ENCODE results near the gene NACC1.

Gene NACC1

DNA sequence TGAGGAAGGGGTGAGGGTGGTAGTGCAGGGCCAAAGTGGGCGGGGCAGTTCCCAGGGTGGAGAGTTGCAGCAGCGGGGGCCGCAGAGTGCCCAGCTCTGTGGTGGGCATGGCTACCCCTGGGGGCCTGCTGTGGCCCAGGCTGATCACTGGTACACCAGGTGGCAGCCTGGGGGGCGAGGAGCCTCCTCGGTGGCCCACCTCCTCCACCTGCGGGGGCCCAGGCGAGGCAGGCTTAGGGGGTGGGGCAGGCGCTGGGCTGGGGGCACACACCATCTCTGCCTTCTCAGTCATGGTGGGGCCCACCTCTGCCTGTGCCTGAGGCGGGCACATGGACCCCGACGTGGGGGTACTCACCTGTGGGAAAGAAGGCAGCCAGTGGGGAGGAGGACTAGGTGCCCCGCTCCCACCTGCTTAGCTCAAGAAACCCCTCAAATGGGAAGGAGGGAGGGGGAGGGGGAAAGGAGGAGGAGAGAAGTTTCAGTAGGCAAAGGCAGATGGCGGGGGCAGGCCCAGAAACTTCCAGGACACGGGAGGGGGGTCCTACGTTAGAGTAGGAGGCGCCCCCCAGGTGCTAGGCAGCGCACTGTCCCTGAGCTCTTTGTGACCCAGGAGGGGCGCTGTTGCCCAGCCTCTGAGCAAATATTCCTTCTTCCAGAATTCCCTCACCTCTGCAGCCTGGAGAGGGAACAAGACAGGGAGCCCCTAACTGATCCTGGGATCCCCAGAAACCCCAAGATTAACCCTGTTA lies 17.0 kb upstream of the NACC1 start:
- DNase-seq = no peak

DNA sequence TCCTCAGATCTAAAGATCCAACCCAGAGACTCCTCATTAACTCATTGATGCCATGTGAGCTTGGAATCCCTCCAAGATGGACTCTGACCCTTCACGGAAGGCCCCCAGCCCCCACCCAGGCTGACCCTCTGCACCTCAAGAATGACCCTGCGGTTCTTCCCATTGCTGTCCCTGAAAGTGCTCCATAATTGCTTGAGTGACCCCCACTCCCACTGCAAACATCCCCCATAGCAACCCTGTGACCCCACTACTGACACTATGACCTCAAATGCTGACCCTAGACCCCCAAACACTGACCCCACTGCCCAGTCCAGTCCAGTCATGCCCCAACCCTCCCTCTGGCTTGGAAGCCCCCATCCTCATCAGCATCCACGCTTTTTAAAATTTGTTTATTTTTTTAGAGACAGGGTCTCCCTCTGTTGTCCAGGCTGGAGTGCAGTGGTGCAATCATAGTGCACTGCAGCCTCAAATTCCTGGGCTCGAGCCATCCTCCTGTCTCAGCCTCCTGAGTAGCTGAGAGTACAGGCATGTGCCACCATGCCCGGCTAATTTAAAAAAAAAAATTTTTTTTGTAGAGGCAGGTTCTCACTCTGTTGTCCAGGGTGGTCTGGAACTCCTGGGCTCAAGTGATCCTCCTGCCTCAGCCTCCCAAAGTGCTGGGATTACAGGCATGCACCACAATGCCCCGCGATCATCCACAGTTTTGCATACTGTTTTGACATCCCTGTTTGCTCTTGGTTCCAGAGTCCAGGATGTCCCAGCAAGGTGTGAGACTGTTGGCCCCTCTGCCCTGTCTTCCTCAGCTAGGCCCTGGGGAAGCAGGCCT lies 16.3 kb upstream of the NACC1 start:
- no peak for DNase-seq

DNA sequence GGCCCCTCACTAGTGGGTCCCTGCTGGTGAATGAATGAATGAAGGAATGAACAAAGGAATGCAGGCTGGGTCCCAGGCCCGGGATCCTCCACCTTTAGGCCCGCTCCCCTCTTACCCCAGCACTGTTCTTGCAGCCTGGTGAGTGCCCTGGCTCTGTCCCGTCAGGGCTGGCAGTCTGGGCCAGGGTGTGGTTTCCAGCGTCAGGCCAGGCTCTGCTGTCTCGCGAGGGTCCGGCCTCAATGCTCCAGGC lies 15.7 kb upstream of the NACC1 start:
- DNase-seq = no peak

DNA sequence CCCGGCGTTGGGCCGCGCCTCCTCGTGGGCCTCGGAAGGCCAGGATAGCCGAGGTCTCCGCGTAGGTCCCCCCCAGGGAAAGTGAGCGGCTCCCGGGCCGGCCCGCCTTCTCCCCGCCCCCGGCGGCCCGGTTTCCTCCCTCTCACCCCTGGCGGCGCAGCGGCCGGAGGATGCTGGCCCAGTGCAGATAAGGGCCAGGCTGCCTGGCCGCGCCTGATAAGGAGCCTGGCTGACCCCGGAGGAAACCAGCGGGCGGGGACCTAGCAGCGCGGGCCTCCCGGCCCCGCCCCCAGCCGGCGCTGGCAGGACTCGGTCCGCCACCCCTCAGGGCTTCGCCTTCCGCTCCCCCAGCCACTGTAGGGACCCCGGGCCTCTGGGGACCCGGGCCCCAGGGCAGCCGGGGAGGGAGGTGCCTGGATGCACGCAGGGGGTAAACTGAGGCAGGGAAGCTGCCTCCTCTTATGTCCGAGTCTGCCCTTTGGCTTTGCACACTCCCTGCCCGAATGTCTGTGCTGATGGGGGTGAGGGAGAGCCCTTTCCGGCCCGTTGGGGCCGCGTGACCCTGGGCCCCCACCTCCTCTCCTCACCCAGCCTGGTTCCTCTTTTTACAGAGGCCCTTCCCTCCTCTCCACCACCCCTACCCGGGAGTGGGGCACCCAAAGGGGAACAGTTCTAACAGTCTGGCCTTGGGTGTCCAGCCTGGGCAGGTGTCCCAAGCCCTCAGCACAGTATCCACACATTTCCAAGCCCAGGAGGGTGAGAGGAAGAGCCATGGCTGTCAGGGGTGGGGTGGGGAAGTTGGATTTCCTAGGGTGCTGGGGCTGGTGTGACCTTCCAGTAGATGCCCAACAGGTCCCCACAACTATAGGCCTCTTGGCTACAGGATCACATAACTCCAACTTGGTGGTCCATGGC lies 15.1 kb upstream of the NACC1 start, which contains the start of gene LYL1:
LYL1 (minus strand) TSS at position 193 of the 915 bp plus-strand sequence. CDS start 1,687 bp downstream, outside the sequence.
- DNase-seq = no peak

DNA sequence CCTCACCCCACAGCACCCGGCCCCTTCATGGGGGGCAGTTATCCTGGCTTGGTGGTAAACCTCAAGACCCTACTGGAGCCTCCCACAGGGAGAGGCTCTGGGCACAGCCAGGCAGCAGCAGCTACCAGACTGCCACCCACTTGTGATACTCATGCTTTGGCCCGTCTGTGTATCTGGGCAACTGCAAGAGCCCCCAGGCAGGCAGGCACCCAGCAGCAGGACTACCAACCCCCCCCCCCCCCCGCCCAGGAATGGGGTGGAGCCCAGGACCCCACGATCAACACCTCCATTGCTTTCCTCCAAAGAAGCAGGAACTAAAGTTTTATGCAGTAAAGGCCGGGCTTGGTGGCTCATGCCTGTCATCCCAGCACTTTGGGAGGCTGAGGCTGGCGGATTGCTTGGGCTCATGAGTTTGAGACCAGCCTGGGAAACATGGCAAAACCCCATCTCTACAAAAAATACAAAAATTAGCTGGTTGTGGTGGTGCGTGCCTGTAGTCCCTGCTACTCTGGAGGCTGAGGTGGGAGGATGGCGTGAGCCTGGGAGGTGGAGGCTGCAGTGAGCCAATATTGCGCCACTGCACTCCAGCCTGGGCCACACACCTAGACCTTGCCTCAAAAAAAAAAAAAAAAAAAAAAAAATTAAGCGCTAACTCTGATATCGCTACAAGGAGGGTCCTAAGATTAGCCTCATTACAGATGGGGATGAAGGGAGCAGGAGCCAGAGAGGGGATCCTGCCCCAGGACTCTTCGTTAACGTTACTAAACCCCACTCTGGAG lies 14.3 kb upstream of the NACC1 start:
- DNase-seq = no peak

DNA sequence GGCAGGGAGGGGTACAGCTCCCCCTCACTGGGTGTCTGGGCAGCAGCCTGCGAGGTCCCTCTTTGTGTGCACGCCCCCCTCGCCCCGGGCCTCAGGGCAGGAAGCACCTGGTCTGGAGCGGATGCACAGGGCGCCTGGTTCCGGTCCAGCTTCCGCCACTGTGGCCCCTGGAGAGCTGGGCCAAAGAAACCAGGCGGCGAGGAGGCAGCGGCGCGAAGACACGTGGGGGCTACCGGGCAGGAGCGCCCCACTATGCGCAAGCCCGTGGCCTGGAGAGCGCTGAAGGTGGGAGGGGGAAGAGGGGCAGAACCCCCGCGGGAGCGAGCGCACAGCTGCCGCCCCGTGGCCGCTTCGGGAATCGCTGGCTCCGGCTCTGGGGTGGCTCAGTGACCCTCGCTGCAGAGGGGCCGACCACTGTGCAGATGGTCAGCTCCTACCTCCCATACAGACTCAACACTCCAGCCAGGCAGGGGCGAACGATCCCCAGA lies 13.7 kb upstream of the NACC1 start:
- no peak for DNase-seq

DNA sequence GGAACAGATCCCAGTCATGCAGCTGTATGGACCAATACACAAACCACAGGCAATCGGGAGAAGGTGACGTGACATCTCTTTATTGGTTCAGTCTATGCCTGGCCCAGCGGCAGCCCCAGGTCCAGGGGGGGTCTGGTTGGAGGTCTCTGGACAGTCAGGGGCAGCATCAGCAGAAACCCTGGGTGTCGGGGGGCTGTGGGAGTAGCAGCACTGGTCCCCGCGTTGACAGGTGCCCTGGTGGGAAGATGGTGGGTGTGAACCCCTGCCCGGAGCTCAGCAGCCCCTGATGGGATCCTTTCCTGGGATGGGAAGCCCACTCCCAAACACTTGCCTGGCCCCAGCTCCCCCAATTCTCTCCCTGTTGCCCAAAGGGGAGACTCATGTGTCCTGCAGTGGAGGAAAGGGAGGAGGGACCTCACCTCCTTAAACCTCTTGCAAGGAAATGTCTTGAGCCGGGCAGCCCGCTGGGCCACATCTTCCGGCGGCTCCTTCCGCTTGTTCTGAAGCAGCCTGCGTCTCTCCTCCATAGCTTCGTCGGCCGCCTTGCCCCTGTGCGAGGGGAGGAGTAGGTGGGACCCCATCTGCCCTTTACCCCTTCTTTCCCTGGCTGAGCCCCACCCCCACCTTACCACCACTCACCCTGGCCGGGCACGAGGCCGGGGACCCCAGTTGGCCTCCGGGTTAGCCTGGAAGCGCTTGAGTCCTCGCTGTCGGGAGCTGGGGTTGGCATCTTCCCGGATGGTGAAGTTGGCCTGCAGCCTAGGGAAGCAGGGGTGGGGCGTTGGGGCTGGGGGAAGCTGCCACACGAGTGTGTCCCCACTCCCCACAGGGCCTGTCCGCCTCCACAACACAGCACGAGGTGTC lies 13.0 kb upstream of the NACC1 start:
- no peak for DNase-seq

DNA sequence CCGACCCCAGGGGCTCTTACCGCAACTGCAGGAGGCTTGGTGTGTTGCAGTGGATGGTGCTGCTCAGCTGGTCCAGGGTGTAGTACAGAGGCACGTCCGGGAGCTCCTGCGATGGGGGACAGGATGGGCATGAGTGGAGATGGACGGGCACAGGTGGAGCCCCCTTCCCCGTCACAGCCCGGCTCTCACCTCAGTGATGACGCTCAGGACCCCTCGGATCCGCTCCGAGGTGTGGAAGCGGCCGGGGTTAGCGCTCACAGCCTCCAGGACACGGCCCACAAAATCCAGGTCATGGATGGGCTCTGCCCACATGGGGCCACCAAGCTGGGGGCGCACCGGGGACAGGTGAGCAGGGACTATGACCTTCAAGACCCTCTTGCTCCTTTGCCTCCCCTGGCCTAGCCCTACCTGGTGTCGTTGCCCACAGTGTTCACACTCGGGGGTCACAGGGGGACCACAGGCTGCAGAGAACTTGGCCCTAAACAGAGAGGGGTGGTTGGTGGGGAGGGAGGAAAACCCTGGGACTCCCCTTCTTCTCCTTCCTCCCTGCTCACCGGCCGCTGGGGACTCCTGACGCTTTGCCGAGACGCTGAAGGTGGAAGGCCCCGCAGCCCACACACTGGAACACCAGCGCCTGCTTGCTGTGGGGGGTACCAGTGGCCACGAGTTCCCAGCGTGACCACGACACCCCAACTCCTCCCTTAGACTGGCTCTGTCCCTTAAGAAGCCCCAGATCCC lies 8.5 kb upstream of the NACC1 start:
- no peak for DNase-seq

DNA sequence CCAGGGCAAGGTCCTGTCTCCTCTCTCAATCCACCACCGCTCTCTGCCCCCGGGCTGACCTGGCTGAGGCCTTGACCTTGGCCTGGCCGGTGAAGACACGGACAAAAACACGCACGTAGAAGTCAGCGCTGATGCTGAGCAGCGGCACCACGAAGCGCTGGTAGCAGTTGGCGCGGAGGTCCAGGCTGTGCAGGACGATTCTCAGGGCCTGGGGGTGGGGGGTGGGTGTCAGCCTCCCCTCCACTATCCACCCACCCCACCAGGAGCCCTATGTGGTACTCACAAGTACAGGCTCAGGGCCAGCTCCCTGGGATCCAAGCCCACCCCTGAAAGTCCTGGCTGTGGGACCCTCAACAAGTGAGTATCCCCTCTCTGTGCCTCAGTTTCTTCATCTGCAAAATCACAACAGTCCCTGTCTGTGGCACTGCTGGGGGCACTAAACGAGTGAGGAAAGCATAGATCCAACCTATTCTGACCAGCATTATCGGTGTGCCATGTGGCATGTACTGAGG lies 7.9 kb upstream of the NACC1 start:
- no peak for DNase-seq

DNA sequence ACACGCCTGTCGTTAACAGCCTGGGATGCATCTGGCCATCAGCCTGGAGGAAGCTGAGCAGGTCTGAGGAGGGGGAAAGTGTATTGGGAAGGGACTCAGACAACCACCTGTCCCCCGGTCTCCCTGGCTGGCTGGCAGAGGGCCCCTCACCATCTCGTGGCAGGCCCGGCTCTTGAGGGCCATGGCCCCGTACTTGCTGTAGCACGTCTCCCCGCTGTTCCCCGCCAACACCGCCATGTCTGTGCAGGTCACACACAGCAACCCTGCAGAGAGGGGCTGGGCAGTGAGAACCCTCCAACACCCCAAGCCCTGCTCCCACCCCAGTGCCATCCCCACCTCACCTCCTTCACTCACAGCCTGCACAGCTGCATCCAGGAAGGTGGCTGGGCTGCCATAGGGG lies 5.5 kb upstream of the NACC1 start:
- DNase-seq = no peak

DNA sequence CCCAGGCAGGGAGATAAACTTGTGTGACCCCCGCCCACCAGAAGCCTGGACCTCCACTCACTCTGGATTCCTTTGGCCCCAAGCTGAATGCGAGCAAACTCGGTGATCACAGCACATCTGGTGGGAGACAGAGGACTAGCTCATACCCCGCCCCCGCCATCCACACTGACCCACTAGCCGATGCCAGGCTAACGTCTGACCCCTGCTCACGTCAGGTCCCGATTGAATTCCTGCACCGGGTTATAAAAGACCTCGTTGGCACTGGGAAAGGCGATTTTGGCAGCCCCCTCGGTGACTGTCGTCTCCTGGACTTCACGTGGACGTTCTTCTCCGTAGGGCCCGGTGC lies 2.2 kb upstream of the NACC1 start:
- no peak for DNase-seq

DNA sequence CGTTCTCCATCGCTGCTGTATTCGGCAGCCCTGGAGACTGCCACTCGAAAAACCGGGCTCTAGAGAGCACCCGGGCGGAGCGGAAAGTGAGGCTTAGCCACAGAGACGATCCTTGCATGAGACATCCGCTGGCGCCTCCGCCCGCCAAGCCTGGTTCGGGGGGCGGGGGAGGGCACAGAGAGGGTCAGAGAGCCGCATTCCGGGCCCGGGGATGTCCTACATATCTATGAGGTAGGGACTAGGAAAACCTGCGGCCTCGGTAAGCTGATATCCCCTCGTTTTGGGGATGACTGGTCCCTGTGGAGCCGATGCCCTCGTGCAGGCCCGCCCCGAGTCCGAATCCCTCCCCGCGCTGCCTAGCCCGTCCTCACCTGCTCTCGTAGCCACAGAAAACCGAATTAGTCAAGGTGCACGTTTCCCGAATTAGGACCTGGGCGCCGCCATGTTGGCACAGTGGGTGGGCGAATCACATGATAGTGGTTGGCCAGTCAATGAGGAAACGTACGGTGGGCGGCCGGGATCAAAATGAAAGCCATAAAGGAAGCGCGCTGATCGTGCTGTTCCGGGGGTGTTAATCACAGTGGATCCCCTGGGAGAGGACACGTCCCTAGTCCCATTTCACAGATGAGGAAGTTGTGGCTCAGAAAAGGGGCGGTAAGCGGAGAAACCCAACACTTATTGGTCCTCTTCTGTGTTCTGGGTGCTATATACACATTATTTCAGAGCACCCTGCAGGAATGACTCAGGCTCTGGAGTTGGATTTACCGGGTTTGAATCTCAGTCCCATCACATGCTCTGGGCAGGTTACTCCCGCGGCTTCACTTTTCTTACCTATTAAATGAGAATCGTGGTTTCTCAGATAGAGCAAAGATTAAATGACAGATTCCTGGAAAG lies 1.5 kb upstream of the NACC1 start, which contains the start of gene TRMT1:
TRMT1 (minus strand) TSS at position 459 of the 894 bp plus-strand sequence; CDS start at position 118, 341 bp downstream.
- peak; percentile 89 for DNase-seq

DNA sequence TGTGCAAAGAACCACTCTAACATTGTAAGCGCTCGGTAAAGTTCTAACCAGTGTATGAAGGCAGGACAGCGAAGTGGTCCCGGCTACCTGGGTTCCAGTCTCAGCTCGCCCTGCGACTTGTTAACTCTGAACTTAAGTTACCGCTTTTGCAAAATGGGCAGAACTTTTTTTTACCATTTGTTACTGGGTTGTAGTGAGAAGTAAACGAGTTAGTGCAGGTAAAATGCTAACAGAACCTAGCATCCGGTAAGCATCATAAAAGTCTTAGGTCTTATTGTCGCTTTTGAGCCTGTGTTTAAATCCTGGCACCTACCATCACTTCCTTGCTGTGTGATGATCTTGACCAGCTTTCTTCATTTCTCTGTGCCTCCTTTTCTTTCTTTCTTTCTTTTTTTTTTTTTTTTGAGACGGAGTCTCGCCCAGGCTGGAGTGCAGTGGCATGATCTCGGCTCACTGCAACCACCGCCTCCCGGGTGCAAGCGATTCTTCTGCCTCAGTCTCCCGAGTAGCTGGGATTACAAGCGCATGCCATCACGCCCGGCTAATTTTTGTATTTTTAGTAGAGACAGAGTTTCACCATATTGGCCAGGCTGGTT lies 790 bp upstream of the NACC1 start:
- DNase-seq = no peak

DNA sequence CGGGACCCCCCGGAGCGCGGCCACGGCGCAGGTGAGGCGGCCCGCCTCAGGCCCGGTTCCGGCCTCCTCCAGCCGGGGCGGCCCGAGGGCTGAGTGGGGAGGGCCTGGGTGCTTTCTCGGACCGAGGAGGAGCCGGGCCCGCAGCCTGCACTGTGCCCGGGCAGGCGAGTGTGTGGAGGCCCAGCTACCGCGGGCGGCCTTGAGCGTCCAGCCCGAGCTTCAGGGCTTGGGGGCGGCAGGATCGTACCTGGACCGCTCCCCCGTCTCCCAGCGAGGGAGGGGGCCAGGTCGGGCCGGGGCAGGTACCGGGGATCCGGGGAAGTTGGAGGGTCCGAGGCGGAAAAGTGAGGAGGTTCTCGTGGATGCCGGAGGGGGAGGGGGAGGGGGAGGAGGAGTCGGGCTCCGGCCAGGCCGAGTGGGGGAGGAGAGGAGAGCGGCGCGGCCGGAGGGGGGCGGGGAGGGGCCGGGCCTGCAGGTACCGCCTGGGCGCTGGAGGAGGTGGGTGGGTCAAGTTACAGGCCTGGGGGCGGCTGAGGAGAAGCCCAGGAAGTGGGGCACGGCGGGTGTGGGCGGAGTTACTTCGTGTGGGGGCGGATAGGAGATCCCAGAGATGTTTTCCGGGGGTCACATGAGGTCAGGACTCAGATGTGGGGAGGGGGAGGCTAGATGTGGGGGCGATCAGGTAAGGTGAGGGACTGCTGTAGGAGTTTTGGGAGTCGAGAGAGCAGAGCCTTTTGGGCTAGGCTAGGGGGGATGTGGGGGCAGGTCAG lies 545 bp downstream of the NACC1 start:
- no peak for DNase-seq

DNA sequence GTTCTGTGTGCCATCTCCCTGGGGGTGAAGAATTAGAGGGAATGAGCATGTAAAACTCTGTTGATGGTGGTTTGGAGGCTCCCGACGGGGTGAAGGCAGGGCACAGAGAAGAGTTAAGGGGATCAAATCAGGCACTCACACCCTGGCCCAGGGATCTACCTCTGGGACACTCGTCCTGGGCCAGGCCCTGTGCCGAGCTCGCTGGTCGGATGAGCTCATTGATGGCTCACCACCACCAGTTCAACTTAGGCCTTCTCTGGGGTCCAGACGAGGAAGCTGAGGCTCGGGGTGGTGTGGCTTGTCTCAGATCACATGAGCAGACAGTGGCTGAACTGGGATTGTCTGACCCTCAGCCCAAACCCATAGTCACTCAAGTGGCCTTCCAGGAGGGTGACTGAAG lies 1.6 kb downstream of the NACC1 start:
- DNase-seq = no peak

DNA sequence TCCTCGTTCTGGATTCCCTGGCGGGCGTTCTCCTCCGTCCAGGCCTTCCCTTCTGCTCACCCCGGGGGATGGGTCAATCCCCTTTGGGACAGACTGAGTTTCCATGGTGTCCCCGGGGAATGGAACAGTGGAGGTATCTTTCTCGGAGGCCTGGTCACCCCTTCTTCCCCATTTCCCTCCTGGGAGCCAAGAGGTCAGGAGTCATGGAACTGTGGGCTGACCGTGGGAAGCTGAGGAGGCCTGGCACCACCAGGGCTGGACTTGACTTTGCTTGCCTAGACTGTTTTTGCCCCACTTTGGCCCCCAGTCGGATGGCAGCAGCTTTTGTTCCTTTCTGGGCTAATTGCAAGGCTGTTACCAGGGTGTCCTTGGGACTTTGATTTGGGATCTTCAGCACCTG lies 2.0 kb downstream of the NACC1 start:
- no peak for DNase-seq

DNA sequence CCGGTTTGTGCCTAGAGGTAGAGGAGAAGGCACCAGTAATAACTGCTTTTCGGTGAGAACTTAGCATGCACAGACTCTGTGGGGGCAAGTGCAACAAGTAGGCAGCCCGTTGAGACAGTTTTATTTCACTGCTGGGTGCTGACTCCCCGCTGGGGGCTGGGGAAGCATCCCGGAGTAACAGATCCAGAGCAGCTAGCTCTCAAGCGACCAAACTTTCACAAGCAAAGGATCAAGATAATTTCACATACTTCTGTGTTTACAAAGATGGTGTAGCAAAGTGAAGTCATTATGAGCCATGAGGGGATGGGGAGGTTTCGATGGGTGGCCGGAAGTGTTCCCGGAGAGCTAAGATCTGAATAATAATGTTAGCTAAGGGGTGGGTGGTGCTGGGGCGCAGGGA lies 2.8 kb downstream of the NACC1 start:
- no peak for DNase-seq
